Measurements from ENCODE around the gene XYLB.
"Not testable (repeated sequence)": the region's sequence is repeated elsewhere in the genome, so short reads cannot be mapped to it uniquely, and the experiment has no call there.

Gene XYLB

DNA sequence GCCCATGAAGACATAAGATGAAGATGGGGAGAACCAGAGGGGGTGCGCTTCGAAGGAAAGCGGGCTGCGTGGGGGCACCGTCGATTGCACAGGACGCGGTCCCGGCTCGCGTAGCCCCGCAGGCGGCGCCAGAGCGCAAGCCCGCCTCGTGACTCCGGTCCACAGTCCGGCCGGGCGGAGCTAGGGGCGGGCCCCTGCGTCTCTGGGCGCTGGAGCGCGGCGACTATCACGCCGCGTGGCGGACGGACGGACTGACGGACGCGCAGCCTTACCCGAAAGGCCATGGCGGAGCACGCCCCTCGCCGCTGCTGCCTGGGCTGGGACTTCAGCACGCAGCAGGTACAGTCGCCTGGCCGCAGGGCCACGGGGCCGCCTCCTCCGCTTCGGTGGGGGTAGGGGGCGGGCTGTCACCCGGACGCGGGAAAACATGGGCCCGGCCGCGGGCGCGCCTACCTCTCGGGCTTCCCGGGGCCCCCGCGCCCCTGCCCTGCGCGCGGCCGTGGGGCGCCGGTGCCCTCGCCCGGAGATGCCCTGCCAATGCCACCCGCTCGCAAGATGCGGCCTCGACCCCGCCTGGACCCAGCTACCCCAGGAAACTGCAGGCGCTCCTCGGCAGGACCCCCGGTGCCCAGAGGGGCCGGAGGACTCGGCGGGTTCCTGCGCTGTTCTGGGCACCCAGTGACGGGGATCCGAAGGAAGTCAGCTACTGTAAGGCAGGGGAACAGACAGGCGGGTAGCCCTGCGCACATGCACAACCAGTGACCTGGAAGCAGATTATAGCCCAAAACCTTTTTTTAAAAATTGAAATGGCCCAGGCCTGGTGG is at the start of gene XYLB:
Gene XYLB, plus strand, starts transcription at position 199 of the 824 bp plus-strand sequence. Its CDS starts 84 bp downstream, at position 283.
- DNase-seq (ENCODE audit: low read depth in 1 of 2, low spot score in 1 of 2) = peak; percentile 38 to 71

DNA sequence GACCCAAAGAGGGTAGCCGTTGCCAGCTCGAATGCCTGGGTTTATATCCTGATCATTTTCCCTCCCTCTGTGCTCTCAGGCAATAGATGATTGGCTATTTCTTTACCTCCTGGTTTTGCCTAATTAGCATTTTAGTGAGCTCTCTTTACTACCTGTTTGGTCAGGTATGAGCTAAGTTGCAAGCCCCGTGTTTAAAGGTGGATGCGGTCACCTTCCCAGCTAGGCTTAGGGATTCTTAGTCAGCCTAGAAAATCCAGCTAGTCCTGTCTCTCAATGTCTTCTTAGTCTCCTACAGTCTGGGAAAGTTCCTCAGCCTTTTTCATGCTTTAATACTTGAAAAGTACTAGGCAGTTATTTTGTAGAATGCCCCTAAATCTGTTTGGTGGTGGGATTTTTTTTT is 49.5 kb upstream of the XYLB start:
- DNase-seq (ENCODE audit: low read depth in 1 of 2, low spot score in 1 of 2) = not testable (repeated sequence)

DNA sequence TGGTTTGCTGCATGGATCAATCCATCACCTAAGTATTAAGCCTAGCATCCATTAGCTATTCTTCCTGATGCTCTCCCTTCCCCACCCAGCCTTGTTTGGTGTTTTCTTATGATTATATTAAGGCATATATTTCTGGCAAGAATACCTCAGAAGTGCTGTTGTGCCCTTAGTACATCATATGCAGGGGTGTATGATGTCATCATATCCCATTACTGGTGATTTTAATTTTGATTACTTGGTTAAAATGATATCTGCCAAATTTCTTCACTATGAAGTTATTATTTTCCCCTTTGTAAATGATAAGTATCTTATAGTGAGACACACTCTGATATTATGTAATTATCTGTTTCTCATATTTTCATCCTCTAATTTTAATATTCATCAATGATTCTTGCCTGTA is 49.0 kb upstream of the XYLB start:
- no peak for DNase-seq (ENCODE audit: low read depth in 1 of 2, low spot score in 1 of 2)

- DNase-seq (ENCODE audit: low read depth in 1 of 2, low spot score in 1 of 2) = no peak
These were observed 48.5 kb upstream of the XYLB start for GRCh38 chr3:38297947-38298711.

GRCh38 chr3:38306941-38307340 is 39.6 kb upstream of the XYLB start:
- DNase-seq (ENCODE audit: low read depth in 1 of 2, low spot score in 1 of 2) = no peak

GRCh38 chr3:38307599-38307998 is 39.0 kb upstream of the XYLB start:
- no peak for DNase-seq (ENCODE audit: low read depth in 1 of 2, low spot score in 1 of 2)

GRCh38 chr3:38308456-38308855 is 38.1 kb upstream of the XYLB start:
- no peak for DNase-seq (ENCODE audit: low read depth in 1 of 2, low spot score in 1 of 2)

GRCh38 chr3:38311476-38311875 is 35.1 kb upstream of the XYLB start:
- DNase-seq (ENCODE audit: low read depth in 1 of 2, low spot score in 1 of 2) = no peak

DNA sequence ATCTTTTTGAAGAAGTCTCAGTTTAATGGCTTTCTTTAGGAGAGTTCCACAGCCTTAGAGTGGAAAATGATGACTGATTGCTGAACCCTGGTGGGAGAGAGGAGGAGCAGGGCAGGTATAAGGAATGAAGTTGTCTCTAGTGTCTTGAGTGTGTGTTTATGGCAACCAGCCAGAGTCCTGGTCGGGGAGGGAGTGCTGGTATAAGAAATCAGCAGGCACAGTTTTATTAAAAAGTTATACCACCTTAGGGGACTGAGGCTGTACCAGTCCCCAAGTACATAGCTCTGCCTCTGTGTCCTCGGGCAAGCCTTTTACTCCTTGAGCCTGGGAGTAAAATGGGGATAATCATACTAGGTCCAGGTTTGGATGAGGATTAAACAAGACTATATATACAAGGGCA is 34.6 kb upstream of the XYLB start:
- DNase-seq (ENCODE audit: low read depth in 1 of 2, low spot score in 1 of 2) = no peak

GRCh38 chr3:38312356-38312755 is 34.2 kb upstream of the XYLB start:
- DNase-seq (ENCODE audit: low read depth in 1 of 2, low spot score in 1 of 2) = no peak

GRCh38 chr3:38313263-38313662 is 33.3 kb upstream of the XYLB start:
- DNase-seq (ENCODE audit: low read depth in 1 of 2, low spot score in 1 of 2) = no peak

GRCh38 chr3:38313695-38314094 is 32.9 kb upstream of the XYLB start:
- DNase-seq (ENCODE audit: low read depth in 1 of 2, low spot score in 1 of 2) = no peak

DNA sequence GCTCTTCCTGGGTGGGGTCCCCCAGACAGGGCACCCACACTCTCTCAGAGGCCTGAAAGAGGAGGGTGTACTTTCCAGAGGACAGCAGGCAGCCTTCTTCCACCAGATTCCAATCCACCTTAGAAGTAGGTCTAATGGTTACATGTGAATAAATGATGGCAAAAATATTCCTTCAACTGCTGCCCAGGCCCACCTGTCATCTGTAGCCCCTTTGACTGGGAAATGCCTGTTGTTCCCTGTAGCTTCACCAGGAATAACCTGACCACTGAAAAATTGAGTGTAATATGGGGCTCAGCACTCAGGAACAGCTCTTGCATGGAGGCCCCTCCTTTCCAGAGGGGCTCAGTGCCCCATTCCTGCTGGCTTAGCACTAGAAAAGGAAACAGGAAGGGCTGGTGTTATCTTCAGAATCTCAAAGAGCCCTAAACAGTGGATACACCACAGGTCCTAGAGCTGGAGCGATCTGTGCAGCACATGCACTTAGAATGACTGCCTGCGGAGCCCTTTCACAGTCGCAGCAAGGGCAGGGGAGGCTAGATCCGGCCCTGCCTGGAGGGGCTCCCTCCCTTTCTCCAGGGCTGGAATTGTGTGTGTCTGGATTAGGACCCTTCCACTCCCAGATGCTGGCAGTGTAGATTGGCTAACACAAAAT is 32.3 kb upstream of the XYLB start:
- no peak for DNase-seq (ENCODE audit: low read depth in 1 of 2, low spot score in 1 of 2)

DNA sequence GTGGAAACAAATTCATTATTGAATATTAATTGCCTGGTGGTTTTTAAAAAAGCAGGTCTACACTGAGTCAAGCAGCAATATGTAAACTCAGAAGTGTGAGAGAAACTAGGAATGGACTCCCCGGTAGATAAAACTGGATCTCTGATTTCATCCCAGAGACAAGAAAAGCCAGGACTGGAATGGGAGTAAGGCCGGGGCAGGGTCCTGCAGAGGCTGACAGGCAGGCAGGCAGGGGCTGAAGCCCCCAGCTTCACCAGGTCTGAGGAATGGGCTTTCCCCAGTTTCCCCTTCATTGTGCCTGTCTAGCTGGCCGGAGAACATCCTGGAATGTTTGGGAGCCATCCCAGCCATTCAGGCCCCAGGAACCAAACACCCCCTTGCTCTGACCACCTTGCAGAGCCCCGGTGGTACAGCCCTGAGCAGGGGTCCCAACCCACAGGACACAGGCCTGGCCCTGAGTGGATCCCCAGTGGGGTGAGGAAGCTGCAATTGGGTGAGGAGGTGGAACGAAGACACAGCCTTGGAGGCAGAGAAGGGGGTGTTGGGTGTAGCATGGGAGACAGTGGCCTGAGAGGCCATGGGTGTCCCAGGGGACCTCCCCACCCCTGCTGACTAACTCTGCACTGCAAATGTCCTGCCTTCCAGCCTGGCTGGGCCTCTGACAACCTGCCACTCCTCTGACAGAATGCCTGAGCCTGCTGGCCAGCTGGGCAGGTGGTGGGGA is 31.7 kb upstream of the XYLB start:
- no peak for DNase-seq (ENCODE audit: low read depth in 1 of 2, low spot score in 1 of 2)

- DNase-seq (ENCODE audit: low read depth in 1 of 2, low spot score in 1 of 2) = no peak
These were observed 30.9 kb upstream of the XYLB start for GRCh38 chr3:38315488-38316230.

DNA sequence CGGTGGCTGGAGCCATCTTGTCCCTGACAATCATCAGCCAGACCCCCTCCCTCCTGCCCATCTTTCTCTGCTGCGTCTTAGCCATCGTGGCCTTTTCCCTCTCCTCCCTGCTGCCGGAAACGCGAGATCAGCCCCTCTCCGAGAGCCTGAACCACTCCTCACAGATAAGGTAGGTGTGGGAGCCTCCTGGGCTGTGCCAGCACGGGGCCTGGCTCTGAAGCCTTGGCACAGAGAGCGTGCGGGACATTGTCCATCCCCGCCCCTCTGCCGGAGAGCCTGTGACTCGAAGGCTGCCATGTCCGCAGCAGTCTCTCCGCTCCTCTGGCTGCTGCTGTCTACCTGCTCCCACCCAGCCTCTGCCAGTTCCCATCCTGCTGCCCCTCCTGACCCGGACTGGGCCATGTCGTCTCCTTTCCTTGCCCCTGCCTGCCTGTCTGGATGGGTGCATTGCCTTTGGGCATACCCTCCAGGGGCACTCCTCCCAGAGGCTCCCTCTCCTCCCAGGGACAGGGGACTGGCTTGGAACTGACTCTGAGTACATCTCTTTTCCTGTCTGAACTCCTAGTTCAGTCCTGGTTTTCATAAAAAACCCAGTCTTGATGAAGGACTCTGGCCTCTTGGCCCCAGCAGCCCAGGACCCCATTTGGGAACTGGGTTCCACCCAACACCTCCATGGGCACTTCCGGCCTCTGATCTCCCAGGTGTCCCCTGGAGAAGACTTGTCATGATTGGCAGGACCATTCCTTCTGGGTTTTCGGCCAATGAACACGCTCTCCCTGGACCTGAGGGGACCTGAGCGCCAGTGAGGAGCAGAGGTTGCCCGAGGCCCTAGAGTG is 30.0 kb upstream of the XYLB start:
- DNase-seq (ENCODE audit: low read depth in 1 of 2, low spot score in 1 of 2) = no peak

GRCh38 chr3:38317192-38317759 is 29.3 kb upstream of the XYLB start:
- no peak for DNase-seq (ENCODE audit: low read depth in 1 of 2, low spot score in 1 of 2)

- DNase-seq (ENCODE audit: low read depth in 1 of 2, low spot score in 1 of 2) = no peak
These were observed 27.6 kb upstream of the XYLB start for GRCh38 chr3:38318766-38319671.

Measured in stimulated activated CD4-positive, alpha-beta T cell treated with anti-CD3 and anti-CD28 coated beads, Interleukin-15, amount 100 ng/mL, for 1 hour (primary cell).